Right hindlimb (tissue), 1 donor: ENCODE measurements around the gene MYH15.

Source experiments
- DNase-seq: peaks from one replicate; pipeline ENCODE4 v3.0.0-alpha.2; 2018

Gene MYH15

GRCh38 chr3:108469126-108469525 lies 41.3 kb downstream of the MYH15 start:
- no peak for DNase-seq

- DNase-seq: no peak
Measured at GRCh38 chr3:108468577-108468976, 41.8 kb downstream of the MYH15 start.

- DNase-seq: no peak
Measured at GRCh38 chr3:108462899-108463298, 47.5 kb downstream of the MYH15 start.

- peak; percentile 41 for DNase-seq
Measured at GRCh38 chr3:108461661-108462111, 48.7 kb downstream of the MYH15 start.

GRCh38 chr3:108459225-108459624 lies 51.2 kb downstream of the MYH15 start:
- DNase-seq: no peak

GRCh38 chr3:108455212-108455705 lies 55.1 kb downstream of the MYH15 start:
- no peak for DNase-seq

- DNase-seq: no peak
Measured at GRCh38 chr3:108453565-108453964, 56.8 kb downstream of the MYH15 start.

- no peak for DNase-seq
Measured at GRCh38 chr3:108450444-108450843, 60.0 kb downstream of the MYH15 start.

GRCh38 chr3:108448593-108448992 lies 61.8 kb downstream of the MYH15 start:
- no peak for DNase-seq

GRCh38 chr3:108447096-108447847 lies 63.1 kb downstream of the MYH15 start:
- DNase-seq: no peak

GRCh38 chr3:108442281-108442680 lies 68.1 kb downstream of the MYH15 start:
- no peak for DNase-seq

- no peak for DNase-seq
Measured at GRCh38 chr3:108441518-108441917, 68.9 kb downstream of the MYH15 start.

- peak; percentile 36 for DNase-seq
Measured at GRCh38 chr3:108441071-108441507, 69.3 kb downstream of the MYH15 start.

GRCh38 chr3:108438542-108438941 lies 71.9 kb downstream of the MYH15 start:
- no peak for DNase-seq

GRCh38 chr3:108437439-108437838 lies 73.0 kb downstream of the MYH15 start:
- no peak for DNase-seq

- DNase-seq: no peak
Measured at GRCh38 chr3:108433928-108434327, 76.5 kb downstream of the MYH15 start.

- DNase-seq: no peak
Measured at GRCh38 chr3:108432431-108432830, 78.0 kb downstream of the MYH15 start.

- no peak for DNase-seq
Measured at GRCh38 chr3:108430540-108430939, 79.9 kb downstream of the MYH15 start.

GRCh38 chr3:108428586-108428985 lies 81.8 kb downstream of the MYH15 start:
- peak; percentile 29 for DNase-seq

GRCh38 chr3:108420926-108421325 lies 89.5 kb downstream of the MYH15 start:
- no peak for DNase-seq

GRCh38 chr3:108416111-108416869 lies 94.1 kb downstream of the MYH15 start:
- no peak for DNase-seq

GRCh38 chr3:108415661-108416060 lies 94.7 kb downstream of the MYH15 start:
- DNase-seq: peak; percentile 71

GRCh38 chr3:108414007-108414406 lies 96.4 kb downstream of the MYH15 start:
- DNase-seq: no peak
